ENCODE data around the gene CRACDL.

GRCh38 chr2:98948956-98949739 lies 13.1 kb upstream of the CRACDL start:
- TF ChIP-seq SP1 (IDR thresholded peaks at IDR 0.05) (no peak), BHLHE40 (IDR thresholded peaks at IDR 0.05; ENCODE audit: borderline replicate concordance) (no peak), ARNT (IDR thresholded peaks at IDR 0.05) (no peak), FOXM1 (IDR thresholded peaks at IDR 0.05; ENCODE audit: borderline replicate concordance) (no peak), NFRKB (IDR thresholded peaks at IDR 0.05) (no peak), ZNF384 (IDR thresholded peaks at IDR 0.05) (no peak), HDGF (IDR thresholded peaks at IDR 0.05; ENCODE audit: borderline replicate concordance) (no peak), SUZ12 (IDR thresholded peaks at IDR 0.05) (no peak), FOXA1 (IDR thresholded peaks at IDR 0.05) (no peak), PKNOX1 (IDR thresholded peaks at IDR 0.05) (no peak), ELF4 (IDR thresholded peaks at IDR 0.05) (no peak), FOXK2 (IDR thresholded peaks at IDR 0.05) (no peak)

Measured in HEK293T (cell line).